ENCODE data around the gene TTC39B. TPM values are rescaled to one million over a fixed set of nuclear protein-coding genes. Genes with fewer than 3 reads are reported as not detected.

Gene TTC39B
- total RNA-seq, 1 donor from 2014 or later = 6.6 TPM

GRCh38 chr9:15211815-15212495, 95.1 kb downstream of the TTC39B start:
- H3K9me3 Mint-ChIP-seq (ENCODE audit: low read depth) = no peaks in the 10 kb centered on the region
- DNase-seq (ENCODE audit: low spot score, unreplicated experiment) = no peak
- no peak overlapping the region for H3K27ac Mint-ChIP-seq
- H3K4me1 Mint-ChIP-seq (ENCODE audit: low read depth) = peaks cover 10% of the 10 kb centered on the region
- peaks cover 4% of the 10 kb centered on the region for H3K36me3 Mint-ChIP-seq (ENCODE audit: insufficient read depth)
- H3K4me3 Mint-ChIP-seq (ENCODE audit: low read depth) = no peak overlapping the region
- no peaks in the 10 kb centered on the region for H3K27me3 Mint-ChIP-seq
- no peak for TF ChIP-seq CTCF (IDR thresholded peaks at IDR 0.05; ENCODE audit: unreplicated experiment)

- H3K27ac Mint-ChIP-seq = no peak overlapping the region
- no peaks in the 10 kb centered on the region for H3K9me3 Mint-ChIP-seq (ENCODE audit: low read depth)
- peak; percentile 58 for DNase-seq (ENCODE audit: low spot score, unreplicated experiment)
- H3K27me3 Mint-ChIP-seq = no peaks in the 10 kb centered on the region
- H3K4me1 Mint-ChIP-seq (ENCODE audit: low read depth) = peaks cover 10% of the 10 kb centered on the region
- no peak overlapping the region for H3K4me3 Mint-ChIP-seq (ENCODE audit: low read depth)
- TF ChIP-seq CTCF (IDR thresholded peaks at IDR 0.05; ENCODE audit: unreplicated experiment) = peak; percentile 93
- H3K36me3 Mint-ChIP-seq (ENCODE audit: insufficient read depth) = peaks cover 4% of the 10 kb centered on the region
Observed at GRCh38 chr9:15211160-15211814, 95.7 kb downstream of the TTC39B start.

- H3K27ac Mint-ChIP-seq = no peak overlapping the region
- no peaks in the 10 kb centered on the region for H3K27me3 Mint-ChIP-seq
- H3K4me1 Mint-ChIP-seq (ENCODE audit: low read depth) = peaks cover 3% of the 10 kb centered on the region
- no peak for DNase-seq (ENCODE audit: low spot score, unreplicated experiment)
- no peaks in the 10 kb centered on the region for H3K9me3 Mint-ChIP-seq (ENCODE audit: low read depth)
- no peak overlapping the region for H3K4me3 Mint-ChIP-seq (ENCODE audit: low read depth)
- peaks cover 2% of the 10 kb centered on the region for H3K36me3 Mint-ChIP-seq (ENCODE audit: insufficient read depth)
- TF ChIP-seq CTCF (IDR thresholded peaks at IDR 0.05; ENCODE audit: unreplicated experiment) = no peak
Observed at GRCh38 chr9:15206903-15207696, 99.9 kb downstream of the TTC39B start.

- DNase-seq (ENCODE audit: low spot score, unreplicated experiment) = no peak
- Mint-ChIP-seq H3K4me3 (ENCODE audit: low read depth) (no peak overlapping the region), H3K27ac (no peak overlapping the region), H3K9me3 (ENCODE audit: low read depth) (no peaks in the 10 kb centered on the region), H3K27me3 (no peaks in the 10 kb centered on the region), H3K4me1 (ENCODE audit: low read depth) (no peaks in the 10 kb centered on the region), H3K36me3 (ENCODE audit: insufficient read depth) (peaks cover 2% of the 10 kb centered on the region)
- TF ChIP-seq CTCF (IDR thresholded peaks at IDR 0.05; ENCODE audit: unreplicated experiment) = no peak
Observed at GRCh38 chr9:15205632-15206420, 101.2 kb downstream of the TTC39B start.

GRCh38 chr9:15203581-15203980, 103.4 kb downstream of the TTC39B start:
- no peak for TF ChIP-seq CTCF (IDR thresholded peaks at IDR 0.05; ENCODE audit: unreplicated experiment)
- Mint-ChIP-seq H3K9me3 (ENCODE audit: low read depth) (no peaks in the 10 kb centered on the region), H3K27me3 (no peaks in the 10 kb centered on the region), H3K4me1 (ENCODE audit: low read depth) (no peaks in the 10 kb centered on the region), H3K36me3 (ENCODE audit: insufficient read depth) (peaks cover 2% of the 10 kb centered on the region), H3K27ac (no peak overlapping the region), H3K4me3 (ENCODE audit: low read depth) (no peak overlapping the region)
- no peak for DNase-seq (ENCODE audit: low spot score, unreplicated experiment)

All from progenitor cell of endocrine pancreas (in vitro differentiated cells).